Kidney (tissue), 14 donors: Measurements from ENCODE around the gene B4GALT2. TPM values are rescaled to one million over a fixed set of nuclear protein-coding genes. Genes with fewer than 3 reads are reported as not detected.

Source experiments
- DNase-seq, 5 donors: peaks; one replicate each; pipeline ENCODE4 v3.0.0-alpha.2; 2013 to 2020
- FAIRE-seq: peaks from 2 replicates; lab custom pipeline; 2012; peaks lifted over from hg19 to GRCh38; lab: Jason Lieb, UNC
- H3K27ac ChIP-seq, 2 donors: one replicate each; pipeline ENCODE4 v1.7.0; 2013; ENCODE audit warnings: low read depth in 2 of 2, low read length in 2 of 2, inconsistent platforms in 1 of 2
- H3K27me3 ChIP-seq: one replicate; pipeline ENCODE4 v1.7.1; 2013; ENCODE audit warnings: low read length, inconsistent platforms; ENCODE audit not compliant: control insufficient read depth, insufficient read depth
- H3K36me3 ChIP-seq, 3 donors: one replicate each; pipeline versions ENCODE4 v1.7.0 to v1.7.1; 2013; ENCODE audit warnings: low read length in 3 of 3, control low read depth in 1 of 3, inconsistent platforms in 1 of 3; ENCODE audit not compliant: insufficient read depth in 3 of 3, control insufficient read depth in 2 of 3
- H3K4me1 ChIP-seq, 3 donors: one replicate each; pipeline versions ENCODE4 v1.7.0 to v1.7.1; 2013; ENCODE audit warnings: low read length in 3 of 3, inconsistent platforms in 1 of 3, low read depth in 1 of 3; ENCODE audit not compliant: control insufficient read depth in 2 of 3, insufficient read depth in 2 of 3
- H3K4me3 ChIP-seq, 3 donors: one replicate each; pipeline versions ENCODE4 v1.7.0 to v1.8.1; 2013; ENCODE audit warnings: low read length in 3 of 3, control low read depth in 1 of 3, inconsistent platforms in 1 of 3
- H3K9ac ChIP-seq, 3 donors: one replicate each; pipeline versions ENCODE4 v1.7.0 to v1.7.1; 2013; ENCODE audit warnings: low read length in 3 of 3, control low read depth in 1 of 3, inconsistent platforms in 1 of 3
- H3K9me3 ChIP-seq, 3 donors: one replicate each; pipeline versions ENCODE4 v1.7.0 to v1.7.1; 2013; ENCODE audit warnings: low read length in 3 of 3, control low read depth in 1 of 3, inconsistent platforms in 1 of 3; ENCODE audit not compliant: control insufficient read depth in 2 of 3, insufficient read depth in 1 of 3
- CTCF ChIP-seq: IDR thresholded peaks from 3 replicates; pipeline ENCODE4 v1.5.1; 2012; ENCODE audit warnings: mild to moderate bottlenecking, moderate library complexity, borderline replicate concordance; ENCODE audit not compliant: insufficient read depth; ENCODE audit errors: extremely low read depth
- intact Hi-C: fragments of 100-400 bp; cut with DNase I; formaldehyde crosslinking; loops from one replicate; pipeline ENCODE4 v1.11.1; 2022
- polyA plus RNA-seq: library from polyadenylated mRNA; stranded (reverse); fragments of 350-450 nt; fragmentation: Illumina TruSeq; extraction: RNeasy Lipid Tissue Mini Kit (QIAGEN cat#74804); gene quantifications from one replicate; pipeline ENCODE4 v1.2.3, GENCODE V29; 2014; ENCODE audit warnings: low read depth, low replicate concordance; ENCODE audit not compliant: insufficient read depth
- total RNA-seq: library from RNA; stranded (reverse); fragmentation: NEBNext Ultra II Directional; extraction: Animal tissue kit (Norgen Biotek cat#: 25700); gene quantifications from one replicate; pipeline ENCODE4 v1.2.1, GENCODE V29; 2021
- donor health status: control.
- donor health status: control.
- donor health status: control.
- donor health status: control.
- donor health status: control.
- donor health status: DM: yes; HTN: yes; CAD: no.
- donor health status: Normal renal cell carcinoma (clear cell type).

B4GALT2 gene
- total and polyA plus RNA-seq, 2 donors from 2014 or later, result 25.1 to 32.5 TPM

- H3K36me3 ChIP-seq, result no peaks in the 10 kb centered on the region
- intact Hi-C loops, result no loop called here
- DNase-seq (no peak), FAIRE-seq (no peak)
- H3K27me3 ChIP-seq, result no peaks in the 10 kb centered on the region
- no peak for TF ChIP-seq CTCF
- H3K4me1 ChIP-seq, result no peaks in the 10 kb centered on the region
- H3K4me3 ChIP-seq, result no peak overlapping the region
- H3K9me3 ChIP-seq, result no peaks in the 10 kb centered on the region
- no peak overlapping the region for H3K9ac ChIP-seq
- no peak overlapping the region for H3K27ac ChIP-seq
Observed at GRCh38 chr1:44014365-44015104, 35.5 kb downstream of the B4GALT2 start.

GRCh38 chr1:44015206-44015605 is 36.2 kb downstream of the B4GALT2 start:
- FAIRE-seq (no peak), DNase-seq (no peak)
- Histone ChIP-seq H3K4me1 (no peaks in the 10 kb centered on the region), H3K27me3 (no peaks in the 10 kb centered on the region), H3K9ac (no peak overlapping the region), H3K4me3 (no peak overlapping the region), H3K36me3 (no peaks in the 10 kb centered on the region), H3K27ac (no peak overlapping the region), H3K9me3 (no peaks in the 10 kb centered on the region)
- no peak for TF ChIP-seq CTCF
- intact Hi-C loops, result no loop called here

DNA sequence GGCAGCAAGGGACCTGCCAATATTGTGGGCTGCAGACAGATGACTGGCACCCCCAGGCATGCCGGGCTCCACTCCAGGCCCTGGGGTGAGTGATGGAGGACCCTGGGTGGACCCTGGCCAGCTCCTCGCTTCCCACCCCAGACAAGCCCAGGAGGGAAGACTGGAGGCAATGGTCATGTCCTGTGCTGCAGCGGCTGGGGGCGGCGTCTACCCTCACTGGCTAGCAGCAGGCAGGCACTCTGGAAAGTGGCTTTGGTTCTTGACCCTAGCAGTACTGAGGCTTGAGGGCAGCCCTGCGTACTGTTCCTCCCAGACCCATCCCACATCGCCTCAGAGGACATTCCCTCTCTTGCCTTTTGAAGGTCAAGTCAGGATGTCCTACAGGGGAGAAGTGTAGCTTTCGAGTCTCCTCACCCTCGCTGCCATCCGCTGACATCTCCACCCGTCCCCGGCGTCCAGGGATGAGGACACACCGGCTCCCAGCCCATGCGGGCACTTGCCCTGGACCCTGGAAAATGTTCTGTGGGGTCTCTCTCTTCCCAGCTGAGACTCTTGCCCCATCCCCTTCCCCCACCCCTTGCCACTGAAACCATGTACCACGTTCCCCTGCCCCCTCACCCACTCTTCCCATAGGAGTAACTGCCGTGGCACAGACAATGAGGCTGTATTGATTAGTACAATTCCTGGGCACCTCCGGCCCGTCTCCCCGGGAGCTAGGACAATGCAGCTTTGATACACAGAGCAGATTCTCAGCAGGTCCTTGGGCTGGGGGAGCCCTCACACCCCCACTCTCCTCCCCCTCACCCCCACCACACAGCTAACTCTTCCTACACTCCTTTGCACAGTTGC is 37.3 kb downstream of the B4GALT2 start:
- no peak for DNase-seq

More for the DNA sequence above, 37.3 kb downstream of the B4GALT2 start:
- FAIRE-seq, result no peak
- no peaks in the 10 kb centered on the region for H3K27me3 ChIP-seq
- H3K9me3 ChIP-seq, result no peaks in the 10 kb centered on the region
- H3K36me3 ChIP-seq, result no peaks in the 10 kb centered on the region
- no peak overlapping the region for H3K4me3 ChIP-seq
- intact Hi-C loops, result no loop called here
- TF ChIP-seq CTCF, result no peak
- H3K9ac ChIP-seq, result no peak overlapping the region
- H3K27ac ChIP-seq, result no peak overlapping the region
- H3K4me1 ChIP-seq, result no peaks in the 10 kb centered on the region
